ENCODE data around the gene JAG1.

JAG1 gene

DNA sequence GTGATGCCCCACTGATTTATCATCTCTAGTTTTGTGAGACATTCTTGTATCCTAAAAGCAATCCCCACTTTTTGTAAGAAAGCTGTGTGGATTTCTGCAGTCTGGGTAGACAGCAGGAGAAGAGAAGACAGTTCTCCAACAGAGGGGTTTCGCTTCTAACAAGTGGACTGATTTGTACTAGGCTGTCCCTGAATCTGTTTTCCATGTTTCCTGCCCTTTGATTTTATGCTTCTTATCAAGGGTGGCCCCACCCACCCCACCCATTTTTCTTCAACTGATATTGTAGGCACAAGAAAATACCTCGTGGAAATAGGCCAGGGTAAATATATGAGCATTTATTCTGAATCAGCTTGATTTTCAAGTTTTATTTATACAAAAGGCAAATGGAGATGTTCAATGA is 25.7 kb upstream of the JAG1 start:
- TF ChIP-seq POLR2A (IDR thresholded peaks at IDR 0.05; ENCODE audit: extremely low read depth, insufficient read length): no peak
- no peak overlapping the region for H3K4me3 ChIP-seq (ENCODE audit: low read depth, low read length)
- DNase-seq (ENCODE audit: low read depth): no peak

DNA sequence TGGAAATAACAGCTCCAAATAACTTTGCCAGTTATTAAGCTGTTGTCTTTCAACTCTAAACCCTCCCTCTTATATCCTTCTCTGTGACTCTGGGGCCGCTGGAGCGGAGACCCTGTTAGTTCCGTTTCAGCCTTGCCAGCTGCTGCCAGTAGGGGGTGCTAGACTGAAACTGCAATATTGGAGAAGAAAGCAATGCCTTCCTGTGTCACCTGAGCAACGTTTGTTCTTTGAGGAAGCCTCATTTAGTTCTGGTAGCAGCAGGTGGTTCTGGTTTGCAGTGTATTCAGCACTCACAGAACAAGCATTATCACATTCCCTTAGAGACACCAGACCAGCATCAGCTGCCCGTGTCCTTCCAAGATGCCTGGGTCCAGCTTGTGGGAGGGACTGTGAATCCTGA is 22.9 kb upstream of the JAG1 start:
- TF ChIP-seq, protein P1, sequence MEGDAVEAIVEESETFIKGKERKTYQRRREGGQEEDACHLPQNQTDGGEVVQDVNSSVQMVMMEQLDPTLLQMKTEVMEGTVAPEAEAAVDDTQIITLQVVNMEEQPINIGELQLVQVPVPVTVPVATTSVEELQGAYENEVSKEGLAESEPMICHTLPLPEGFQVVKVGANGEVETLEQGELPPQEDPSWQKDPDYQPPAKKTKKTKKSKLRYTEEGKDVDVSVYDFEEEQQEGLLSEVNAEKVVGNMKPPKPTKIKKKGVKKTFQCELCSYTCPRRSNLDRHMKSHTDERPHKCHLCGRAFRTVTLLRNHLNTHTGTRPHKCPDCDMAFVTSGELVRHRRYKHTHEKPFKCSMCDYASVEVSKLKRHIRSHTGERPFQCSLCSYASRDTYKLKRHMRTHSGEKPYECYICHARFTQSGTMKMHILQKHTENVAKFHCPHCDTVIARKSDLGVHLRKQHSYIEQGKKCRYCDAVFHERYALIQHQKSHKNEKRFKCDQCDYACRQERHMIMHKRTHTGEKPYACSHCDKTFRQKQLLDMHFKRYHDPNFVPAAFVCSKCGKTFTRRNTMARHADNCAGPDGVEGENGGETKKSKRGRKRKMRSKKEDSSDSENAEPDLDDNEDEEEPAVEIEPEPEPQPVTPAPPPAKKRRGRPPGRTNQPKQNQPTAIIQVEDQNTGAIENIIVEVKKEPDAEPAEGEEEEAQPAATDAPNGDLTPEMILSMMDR (IDR thresholded peaks at IDR 0.05; ENCODE audit: low read depth, low read length): peak; percentile 86
- TF ChIP-seq MYC (IDR thresholded peaks at IDR 0.05; ENCODE audit: low read depth, low read length) (no peak), POLR2A (IDR thresholded peaks at IDR 0.05; ENCODE audit: extremely low read depth, insufficient read length) (no peak)
- TF ChIP-seq, protein P2, sequence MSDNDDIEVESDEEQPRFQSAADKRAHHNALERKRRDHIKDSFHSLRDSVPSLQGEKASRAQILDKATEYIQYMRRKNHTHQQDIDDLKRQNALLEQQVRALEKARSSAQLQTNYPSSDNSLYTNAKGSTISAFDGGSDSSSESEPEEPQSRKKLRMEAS (IDR thresholded peaks at IDR 0.05; ENCODE audit: low read depth, low read length): no peak
- H3K4me3 ChIP-seq (ENCODE audit: low read depth, low read length): no peak overlapping the region
- peak; percentile 36 for DNase-seq (ENCODE audit: low read depth)

DNA sequence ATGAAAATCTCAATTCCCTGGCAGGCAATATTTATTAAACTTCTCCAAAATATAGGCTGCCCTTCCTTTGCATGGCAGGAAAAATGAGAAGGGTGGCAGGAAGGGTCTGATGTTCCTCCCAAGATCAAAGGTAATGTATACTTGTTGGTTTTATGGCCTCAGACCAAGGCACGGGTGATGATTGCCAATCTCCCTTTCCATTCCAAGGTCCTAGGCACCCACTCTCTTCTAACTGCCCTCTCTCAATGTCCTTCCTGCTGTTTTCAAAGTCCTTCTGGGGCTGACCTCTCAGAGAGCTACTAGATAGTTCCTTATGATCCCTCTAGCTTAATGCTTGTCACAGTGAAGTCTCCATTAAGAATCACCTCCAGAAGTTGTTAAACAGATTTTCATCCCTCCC is 15.6 kb upstream of the JAG1 start:
- TF ChIP-seq POLR2A (IDR thresholded peaks at IDR 0.05; ENCODE audit: extremely low read depth, insufficient read length) (no peak), MYC (IDR thresholded peaks at IDR 0.05; ENCODE audit: low read depth, low read length) (no peak)
- TF ChIP-seq, protein P1 (IDR thresholded peaks at IDR 0.05; ENCODE audit: low read depth, low read length): no peak
- TF ChIP-seq, protein P2 (IDR thresholded peaks at IDR 0.05; ENCODE audit: low read depth, low read length): no peak
- H3K4me3 ChIP-seq (ENCODE audit: low read depth, low read length): no peak overlapping the region
- no peak for DNase-seq (ENCODE audit: low read depth)

DNA sequence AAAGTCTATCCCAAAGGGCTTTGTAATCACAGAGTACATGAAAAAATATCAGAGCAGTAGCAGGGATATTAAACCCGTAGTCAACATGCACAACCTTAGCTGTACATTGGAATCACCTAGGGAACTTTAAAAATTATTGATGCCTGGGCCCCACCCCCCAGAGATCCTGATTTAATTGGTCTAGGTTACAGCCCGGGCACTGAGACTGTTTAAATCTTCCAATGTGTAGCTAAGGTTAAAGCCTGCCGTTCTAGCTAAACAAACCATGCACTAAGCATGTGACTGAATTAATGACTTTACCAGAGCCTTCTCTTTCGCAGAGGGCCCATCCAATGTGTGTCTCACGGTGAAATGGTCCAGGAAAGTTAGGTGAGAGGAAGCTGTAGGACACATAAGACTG is 14.1 kb upstream of the JAG1 start:
- DNase-seq (ENCODE audit: low read depth): no peak
- TF ChIP-seq, protein P1 (IDR thresholded peaks at IDR 0.05; ENCODE audit: low read depth, low read length): no peak
- TF ChIP-seq POLR2A (IDR thresholded peaks at IDR 0.05; ENCODE audit: extremely low read depth, insufficient read length): no peak
- no peak for TF ChIP-seq MYC (IDR thresholded peaks at IDR 0.05; ENCODE audit: low read depth, low read length)
- TF ChIP-seq, protein P2 (IDR thresholded peaks at IDR 0.05; ENCODE audit: low read depth, low read length): no peak
- no peak overlapping the region for H3K4me3 ChIP-seq (ENCODE audit: low read depth, low read length)

DNA sequence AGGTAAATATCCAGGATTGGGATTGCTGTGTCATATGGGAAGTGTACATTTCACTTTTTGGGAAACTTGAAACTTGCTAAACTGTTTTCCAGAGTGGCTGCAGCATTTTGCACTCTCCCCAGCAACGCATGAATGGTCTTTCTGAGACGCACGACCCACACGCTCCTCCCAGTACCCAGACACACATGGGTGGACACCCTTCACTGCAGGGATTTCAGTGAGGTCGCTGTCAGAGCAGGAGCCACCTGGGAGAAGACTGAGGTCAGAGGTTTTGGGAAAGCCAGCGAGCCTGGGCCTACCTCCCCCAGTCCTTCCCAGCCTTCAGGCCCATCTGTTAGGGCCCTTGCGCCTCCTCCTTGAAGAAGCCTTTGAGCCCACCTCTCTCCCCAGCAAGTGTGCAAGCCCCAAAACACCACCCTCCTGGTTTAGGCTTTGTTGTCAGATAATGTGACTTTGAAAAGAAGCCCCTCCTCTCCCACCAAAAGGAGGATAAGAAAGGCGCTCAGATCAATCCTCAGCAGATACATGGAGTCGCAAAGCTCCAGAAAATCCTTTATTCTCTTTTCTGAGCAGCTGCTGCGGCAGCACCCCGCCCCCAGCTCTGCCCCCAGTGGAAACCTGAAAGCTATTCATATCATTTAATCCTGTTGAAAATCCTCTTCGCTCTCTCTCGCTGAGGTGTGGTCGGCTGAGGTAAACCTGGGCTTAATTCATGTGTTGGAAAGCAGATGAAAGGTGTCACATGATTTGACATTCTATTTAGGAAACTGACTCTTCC is 12.7 kb upstream of the JAG1 start:
- H3K4me3 ChIP-seq (ENCODE audit: low read depth, low read length): no peak overlapping the region
- no peak for DNase-seq (ENCODE audit: low read depth)
- TF ChIP-seq POLR2A (IDR thresholded peaks at IDR 0.05; ENCODE audit: extremely low read depth, insufficient read length) (no peak), MYC (IDR thresholded peaks at IDR 0.05; ENCODE audit: low read depth, low read length) (no peak)
- TF ChIP-seq, protein P1 (IDR thresholded peaks at IDR 0.05; ENCODE audit: low read depth, low read length): no peak
- TF ChIP-seq, protein P2 (IDR thresholded peaks at IDR 0.05; ENCODE audit: low read depth, low read length): no peak

DNA sequence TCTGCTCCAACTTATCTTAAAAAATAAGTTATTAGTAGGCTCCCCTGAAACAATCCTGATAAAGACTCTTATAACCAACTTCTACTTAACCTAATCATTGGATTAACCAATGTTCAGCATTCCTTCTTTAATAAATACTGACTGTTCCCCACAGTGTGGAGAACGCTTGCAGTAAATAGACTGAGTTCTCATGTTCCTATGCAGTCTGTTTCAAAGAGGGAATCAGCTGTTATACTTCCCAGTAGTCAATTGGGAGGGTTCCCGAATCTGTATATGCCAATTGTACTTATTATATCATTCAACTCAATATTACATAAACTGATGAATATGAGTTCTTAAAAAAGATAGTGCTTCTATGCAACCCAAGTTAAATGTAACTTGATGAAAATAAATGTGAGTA is 9.7 kb upstream of the JAG1 start:
- TF ChIP-seq, protein P2 (IDR thresholded peaks at IDR 0.05; ENCODE audit: low read depth, low read length): no peak
- no peak overlapping the region for H3K4me3 ChIP-seq (ENCODE audit: low read depth, low read length)
- no peak for DNase-seq (ENCODE audit: low read depth)

Measured in NB4 (cell line).